IMR-90 (cell line): ENCODE measurements around the gene IQSEC1. TPM values are rescaled to one million over a fixed set of nuclear protein-coding genes. Genes with fewer than 3 reads are reported as not detected.

Source experiments
- ATAC-seq: fragments of 200-7000 bp; cut with Tn5 transposase; 2 replicates; pipeline ENCODE4 v1.9.1; 2020; ENCODE audit warnings: low read depth, mild to moderate bottlenecking, moderate library complexity
- BruUV-seq: library from RNA; stranded (reverse); fragments of 400-500 nt; replicated peaks from 2 replicates; lab custom pipeline; 2021; lab: Mats Ljungman, UMichigan
- CTCF ChIA-PET: fragments of 300-600 bp; formaldehyde crosslinking; extraction: SDS; loops from one replicate; lab custom pipeline; 2021; ENCODE audit warnings: antibody characterized with exemption; lab: Yijun Ruan, JAX
- POLR2A ChIA-PET: fragments of 300-600 bp; sonication (Branson Sonifier 250); formaldehyde crosslinking; loops from one replicate; lab custom pipeline; 2022; ENCODE audit warnings: antibody characterized with exemption; ENCODE audit not compliant: unreplicated experiment; lab: Charles Lee
- DNase-seq: peaks from one replicate; pipeline ENCODE4 v3.0.0; 2013
- H2AFZ ChIP-seq: replicated peaks from 2 replicates; pipeline ENCODE3; 2013; ENCODE audit warnings: low read length, mild to moderate bottlenecking; ENCODE audit not compliant: poor library complexity
- H2AK5ac ChIP-seq: 2 replicates; pipeline ENCODE4 v1.6.1; 2013; ENCODE audit warnings: low read depth, low read length, inconsistent platforms
- H2AK9ac ChIP-seq: replicated peaks from 2 replicates; pipeline ENCODE3; 2013; ENCODE audit warnings: mild to moderate bottlenecking, low read depth, low read length, moderate library complexity; ENCODE audit not compliant: poor library complexity
- H2BK120ac ChIP-seq: 2 replicates; pipeline ENCODE4 v1.6.1; 2013; ENCODE audit warnings: low read depth, low read length, inconsistent platforms
- H2BK15ac ChIP-seq: 3 replicates; pipeline ENCODE4 v1.6.1; 2013; ENCODE audit warnings: low read depth, low read length, inconsistent platforms
- H2BK20ac ChIP-seq: 2 replicates; pipeline ENCODE4 v1.6.1; 2013; ENCODE audit warnings: low read depth, mild to moderate bottlenecking, inconsistent platforms, low read length, moderate library complexity
- H2BK5ac ChIP-seq: 2 replicates; pipeline ENCODE4 v1.6.1; 2013; ENCODE audit warnings: mild to moderate bottlenecking, low read depth, low read length, inconsistent platforms; ENCODE audit not compliant: poor library complexity, severe bottlenecking
- H3K14ac ChIP-seq: replicated peaks from 2 replicates; pipeline ENCODE4 v1.6.1; 2013; ENCODE audit warnings: low read depth, low read length, inconsistent platforms
- H3K18ac ChIP-seq: 2 replicates; pipeline ENCODE4 v1.6.1; 2013; ENCODE audit warnings: low read depth, low read length, control low read depth
- H3K23ac ChIP-seq: 2 replicates; pipeline ENCODE4 v1.6.1; 2013; ENCODE audit warnings: low read depth, low read length, inconsistent platforms
- H3K27ac ChIP-seq: 2 replicates; pipeline ENCODE4 v1.5.1; 2013; ENCODE audit warnings: mild to moderate bottlenecking, control low read depth, low read length; ENCODE audit not compliant: insufficient read depth
- H3K27me3 ChIP-seq: 2 replicates; pipeline ENCODE4 v1.6.1; 2013; ENCODE audit warnings: low read length; ENCODE audit not compliant: control insufficient read depth, insufficient read depth
- H3K36me3 ChIP-seq: 2 replicates; pipeline ENCODE4 v1.6.1; 2013; ENCODE audit warnings: low read length, mixed read lengths; ENCODE audit not compliant: control insufficient read depth, insufficient read depth
- H3K4ac ChIP-seq: 2 replicates; pipeline ENCODE4 v1.6.1; 2013; ENCODE audit warnings: low read depth, low read length, inconsistent platforms
- H3K4me1 ChIP-seq: 2 replicates; pipeline ENCODE4 v1.6.1; 2013; ENCODE audit warnings: low read length, mixed read lengths; ENCODE audit not compliant: control insufficient read depth, insufficient read depth
- H3K4me2 ChIP-seq: 2 replicates; pipeline ENCODE4 v1.6.1; 2013; ENCODE audit warnings: low read depth, mild to moderate bottlenecking, control low read depth, low read length, moderate library complexity
- H3K4me3 ChIP-seq: 2 replicates; pipeline ENCODE4 v1.5.1; 2013; ENCODE audit warnings: low read depth, mild to moderate bottlenecking, control low read depth, low read length, moderate library complexity; ENCODE audit not compliant: insufficient read depth
- H3K56ac ChIP-seq: 2 replicates; pipeline ENCODE4 v1.6.1; 2013; ENCODE audit warnings: low read length, inconsistent platforms; ENCODE audit not compliant: insufficient read depth; ENCODE audit errors: extremely low read depth
- H3K79me1 ChIP-seq, 2 experiments: 2 replicates each; pipeline ENCODE4 v1.6.1; 2013; ENCODE audit warnings: low read length in 2 of 2, inconsistent platforms in 1 of 2, low read depth in 1 of 2
- H3K9ac ChIP-seq: 2 replicates; pipeline ENCODE4 v1.6.1; 2013; ENCODE audit warnings: low read depth, low read length, control low read depth
- H3K9me1 ChIP-seq: 2 replicates; pipeline ENCODE4 v1.6.1; 2013; ENCODE audit warnings: low read length, inconsistent platforms; ENCODE audit not compliant: insufficient read depth
- H3K9me3 ChIP-seq: 2 replicates; pipeline ENCODE4 v1.6.1; 2013; ENCODE audit warnings: low read length; ENCODE audit not compliant: control insufficient read depth, insufficient read depth
- H4K20me1 ChIP-seq: 2 replicates; pipeline ENCODE4 v1.6.1; 2013; ENCODE audit warnings: low read length, inconsistent platforms; ENCODE audit not compliant: insufficient read depth
- H4K5ac ChIP-seq: 2 replicates; pipeline ENCODE4 v1.6.1; 2013; ENCODE audit warnings: mild to moderate bottlenecking, low read depth, low read length, control low read depth
- H4K8ac ChIP-seq, 2 experiments: 2 replicates each; pipeline ENCODE4 v1.6.1; 2013; ENCODE audit warnings: low read depth in 2 of 2, low read length in 2 of 2, control low read depth in 1 of 2, inconsistent platforms in 1 of 2
- H4K91ac ChIP-seq: 2 replicates; pipeline ENCODE4 v1.6.1; 2013; ENCODE audit warnings: low read depth, low read length, inconsistent platforms; ENCODE audit not compliant: insufficient read depth
- BHLHE40 ChIP-seq: fragments of 150-350 bp; IDR thresholded peaks from 2 replicates; pipeline ENCODE4 v1.6.1; 2016; ENCODE audit warnings: mild to moderate bottlenecking, low read depth, low read length
- CHD1 ChIP-seq: IDR thresholded peaks from 2 replicates; pipeline ENCODE4 v1.6.1; 2012; ENCODE audit warnings: low read depth, low read length, improper control_type of control experiment
- FOS ChIP-seq: fragments of 150-350 bp; IDR thresholded peaks from 2 replicates; pipeline ENCODE4 v1.6.1; 2016; ENCODE audit warnings: low read depth, low read length
- MAFK ChIP-seq: IDR thresholded peaks from 2 replicates; pipeline ENCODE4 v1.6.1; 2012; ENCODE audit warnings: low read depth, low read length, improper control_type of control experiment
- MAZ ChIP-seq: IDR thresholded peaks from 2 replicates; pipeline ENCODE4 v1.6.1; 2012; ENCODE audit warnings: low read depth, mild to moderate bottlenecking, low read length, improper control_type of control experiment, moderate library complexity, borderline replicate concordance
- MXI1 ChIP-seq: IDR thresholded peaks from 2 replicates; pipeline ENCODE4 v1.6.1; 2012; ENCODE audit warnings: low read depth, mild to moderate bottlenecking, low read length, moderate library complexity, borderline replicate concordance
- NFE2L2 ChIP-seq: fragments of 150-350 bp; IDR thresholded peaks from 2 replicates; pipeline ENCODE4 v1.6.1; 2016; ENCODE audit warnings: low read depth, mild to moderate bottlenecking, low read length
- POLR2A ChIP-seq: IDR thresholded peaks from 2 replicates; pipeline ENCODE4 v1.6.1; 2012; ENCODE audit warnings: mild to moderate bottlenecking, low read depth, low read length
- RAD21 ChIP-seq: IDR thresholded peaks from 2 replicates; pipeline ENCODE4 v1.6.1; 2012; ENCODE audit warnings: low read length, improper control_type of control experiment
- RCOR1 ChIP-seq: IDR thresholded peaks from 2 replicates; pipeline ENCODE4 v1.6.1; 2012; ENCODE audit warnings: mild to moderate bottlenecking, low read length, improper control_type of control experiment; ENCODE audit not compliant: insufficient replicate concordance
- SMC3 ChIP-seq: fragments of 150-350 bp; IDR thresholded peaks from 2 replicates; pipeline ENCODE4 v1.6.1; 2016; ENCODE audit warnings: low read depth, mild to moderate bottlenecking, antibody characterized with exemption, low read length, moderate library complexity
- WGBS, 2 experiments: methylation state at CpG; one replicate each; pipeline versions ENCODE4 v1.1.5 to v1.1.7; 2013; ENCODE audit warnings: missing lambda C conversion rate in 2 of 2; ENCODE audit not compliant: insufficient read length in 1 of 2; ENCODE audit errors: extremely low coverage in 2 of 2; 5-methylcytosine and 5-hydroxymethylcytosine counted together
- dilution Hi-C: fragments of 300-500 bp; cut with HindIII; formaldehyde crosslinking; loops from one replicate; pipeline ENCODE4 v1.14.3; 2018; ENCODE audit warnings: low sequenced_read_pairs; ENCODE audit not compliant: unreplicated experiment
- in situ Hi-C: fragments of 300-500 bp; cut with MboI; formaldehyde crosslinking; loops from 3 replicates; pipeline ENCODE4 v1.14.3; 2019; ENCODE audit warnings: low sequenced_read_pairs, inconsistent platforms, mixed read lengths
- intact Hi-C: fragments of 100-400 bp; cut with micrococcal nuclease; formaldehyde crosslinking; loops from 2 replicates; pipeline ENCODE4 v1.10.0; 2022
- polyA plus RNA-seq, 3 experiments: library from polyadenylated mRNA; depleted of rRNA; stranded (reverse); fragments of >200 nt; gene quantifications; 2 replicates each; pipeline ENCODE4 v1.2.3, GENCODE V29; 2012; ENCODE audit warnings: low replicate concordance in 1 of 3
- total RNA-seq: library from RNA; depleted of rRNA; stranded (reverse); fragments of >200 nt; gene quantifications from 2 replicates; pipeline ENCODE4 v1.2.3, GENCODE V29; 2012
- TF ChIP-seq, protein P1 (sequence below): conservative IDR thresholded peaks from 2 replicates; pipeline ENCODE4 v1.5.1; 2012; ENCODE audit warnings: mild to moderate bottlenecking, low read depth, low read length, improper control_type of control experiment
- TF ChIP-seq, protein P2 (sequence below): fragments of 150-350 bp; IDR thresholded peaks from 2 replicates; pipeline ENCODE4 v1.6.1; 2017; ENCODE audit warnings: mild to moderate bottlenecking, antibody characterized with exemption, low read length, low read depth

Gene IQSEC1
- total and polyA plus RNA-seq, 2 of the 4 experiments (the other 2 are of a cell fraction) = 5.9 to 11.9 TPM

DNA sequence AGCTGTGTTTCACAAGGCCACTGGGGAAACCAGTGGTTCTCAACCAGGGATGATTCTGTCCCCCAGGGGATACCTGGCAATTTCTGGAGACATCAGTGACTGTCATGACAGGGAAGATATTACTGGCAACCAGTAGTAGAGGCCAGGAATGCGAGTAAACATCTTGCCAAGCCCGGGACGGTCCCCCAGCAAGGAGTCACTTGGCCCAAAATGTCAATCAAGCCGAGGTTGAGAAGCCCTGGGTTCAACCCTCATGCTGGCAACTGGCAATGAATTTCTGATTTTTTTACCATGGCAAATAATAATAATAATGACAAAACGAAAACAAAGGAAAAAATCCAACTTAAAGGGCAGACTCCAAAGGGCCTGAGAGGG, 166.3 kb downstream of the IQSEC1 start:
- WGBS, 2 experiments = 100% methylated on average over 1 of the region's 5 CpGs; no CpG with 5 or more reads in 1 of the 2 experiments
- ChIA-PET CTCF (interaction anchor here (1.0 kb wide), 1 partner anchor 11 kb away, joined by 3 read pairs; no protein-coding TSS in a partner anchor), POLR2A (no interaction called here)
- no TSS peak for BruUV-seq
- no peaks in the 10 kb centered on the region for H4K20me1 ChIP-seq
- H2BK15ac ChIP-seq = no peak overlapping the region
- in situ Hi-C loops (no loop called here), intact Hi-C loops (no loop called here), dilution Hi-C loops (no loop called here)
- H4K91ac ChIP-seq = no peak overlapping the region
- H3K27ac ChIP-seq = no peak overlapping the region
- no peak for DNase-seq
- H2BK20ac ChIP-seq = no peak overlapping the region
- H3K9me3 ChIP-seq = no peaks in the 10 kb centered on the region
- no peak overlapping the region for H3K14ac ChIP-seq
- H2BK5ac ChIP-seq = no peak overlapping the region
- H3K9me1 ChIP-seq = no peaks in the 10 kb centered on the region
- no peak for ATAC-seq
- TF ChIP-seq MAFK = no peak
- TF ChIP-seq MXI1 = no peak
- TF ChIP-seq, protein P1, sequence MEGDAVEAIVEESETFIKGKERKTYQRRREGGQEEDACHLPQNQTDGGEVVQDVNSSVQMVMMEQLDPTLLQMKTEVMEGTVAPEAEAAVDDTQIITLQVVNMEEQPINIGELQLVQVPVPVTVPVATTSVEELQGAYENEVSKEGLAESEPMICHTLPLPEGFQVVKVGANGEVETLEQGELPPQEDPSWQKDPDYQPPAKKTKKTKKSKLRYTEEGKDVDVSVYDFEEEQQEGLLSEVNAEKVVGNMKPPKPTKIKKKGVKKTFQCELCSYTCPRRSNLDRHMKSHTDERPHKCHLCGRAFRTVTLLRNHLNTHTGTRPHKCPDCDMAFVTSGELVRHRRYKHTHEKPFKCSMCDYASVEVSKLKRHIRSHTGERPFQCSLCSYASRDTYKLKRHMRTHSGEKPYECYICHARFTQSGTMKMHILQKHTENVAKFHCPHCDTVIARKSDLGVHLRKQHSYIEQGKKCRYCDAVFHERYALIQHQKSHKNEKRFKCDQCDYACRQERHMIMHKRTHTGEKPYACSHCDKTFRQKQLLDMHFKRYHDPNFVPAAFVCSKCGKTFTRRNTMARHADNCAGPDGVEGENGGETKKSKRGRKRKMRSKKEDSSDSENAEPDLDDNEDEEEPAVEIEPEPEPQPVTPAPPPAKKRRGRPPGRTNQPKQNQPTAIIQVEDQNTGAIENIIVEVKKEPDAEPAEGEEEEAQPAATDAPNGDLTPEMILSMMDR = no peak
- no peak for TF ChIP-seq BHLHE40
- no peak for TF ChIP-seq MAZ
- TF ChIP-seq, protein P2, sequence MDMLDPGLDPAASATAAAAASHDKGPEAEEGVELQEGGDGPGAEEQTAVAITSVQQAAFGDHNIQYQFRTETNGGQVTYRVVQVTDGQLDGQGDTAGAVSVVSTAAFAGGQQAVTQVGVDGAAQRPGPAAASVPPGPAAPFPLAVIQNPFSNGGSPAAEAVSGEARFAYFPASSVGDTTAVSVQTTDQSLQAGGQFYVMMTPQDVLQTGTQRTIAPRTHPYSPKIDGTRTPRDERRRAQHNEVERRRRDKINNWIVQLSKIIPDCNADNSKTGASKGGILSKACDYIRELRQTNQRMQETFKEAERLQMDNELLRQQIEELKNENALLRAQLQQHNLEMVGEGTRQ = no peak
- TF ChIP-seq FOS = no peak
- no peak for TF ChIP-seq POLR2A
- no peak for TF ChIP-seq SMC3
- no peak for TF ChIP-seq NFE2L2
- no peak for TF ChIP-seq CHD1
- no peak for TF ChIP-seq RCOR1
- no peak for TF ChIP-seq RAD21
- no peaks in the 10 kb centered on the region for H3K4me1 ChIP-seq
- H4K5ac ChIP-seq = no peak overlapping the region
- no peak overlapping the region for H4K8ac ChIP-seq
- no peak overlapping the region for H3K23ac ChIP-seq
- H2AK5ac ChIP-seq = no peak overlapping the region
- H3K18ac ChIP-seq = no peak overlapping the region
- H3K56ac ChIP-seq = no peak overlapping the region
- H3K27me3 ChIP-seq = no peaks in the 10 kb centered on the region
- H2AFZ ChIP-seq = no peak overlapping the region
- peaks cover 70% of the 10 kb centered on the region for H3K36me3 ChIP-seq
- no peak overlapping the region for H3K4me3 ChIP-seq
- H3K4ac ChIP-seq = no peak overlapping the region
- no peak overlapping the region for H3K4me2 ChIP-seq
- H2BK120ac ChIP-seq = no peak overlapping the region
- H3K9ac ChIP-seq = no peak overlapping the region
- H3K79me1 ChIP-seq = no peaks in the 10 kb centered on the region
- no peak overlapping the region for H2AK9ac ChIP-seq
